ENCODE data around the gene ZNF738.

- TF ChIP-seq MXI1 (IDR thresholded peaks at IDR 0.05; ENCODE audit: low read depth, low read length) (no peak), CTCF (IDR thresholded peaks at IDR 0.05 in 2 of 3, conservative IDR thresholded peaks at IDR 0.05 in 1 of 3; ENCODE audit: control insufficient read depth in 2 of 3, extremely low read depth in 1 of 3, insufficient read depth in 1 of 3, low read depth in 3 of 3, low read length in 3 of 3) (no peak), ZNF217 (IDR thresholded peaks at IDR 0.05) (no peak), ESRRA (IDR thresholded peaks at IDR 0.05; ENCODE audit: low read length) (no peak), POLR2A (IDR thresholded peaks at IDR 0.05; ENCODE audit: low read depth, low read length) (no peak), SP1 (IDR thresholded peaks at IDR 0.05; ENCODE audit: low read depth, low read length) (no peak), BMI1 (IDR thresholded peaks at IDR 0.05; ENCODE audit: borderline replicate concordance) (no peak), ASH2L (IDR thresholded peaks at IDR 0.05; ENCODE audit: borderline replicate concordance, low read depth) (no peak), YBX1 (IDR thresholded peaks at IDR 0.05) (no peak), FOXM1 (IDR thresholded peaks at IDR 0.05; ENCODE audit: low read depth, low read length) (no peak)
Measured at GRCh38 chr19:21335721-21336120, 23.1 kb upstream of the ZNF738 start.
